Esophagus (tissue), 2 donors: ENCODE data around the gene RER1. TPM values are rescaled to one million over a fixed set of nuclear protein-coding genes. Genes with fewer than 3 reads are reported as not detected.

Experiments used
- H3K27ac ChIP-seq, 2 donors: one replicate each; pipeline ENCODE4 v1.5.1; 2013; ENCODE audit warnings: low read depth in 2 of 2, mild to moderate bottlenecking in 2 of 2, inconsistent platforms in 1 of 2, low read length in 1 of 2, moderate library complexity in 1 of 2
- H3K27me3 ChIP-seq, 2 donors: one replicate each; pipeline ENCODE4 v1.6.1; 2013; ENCODE audit warnings: low read length in 2 of 2, control low read depth in 1 of 2, mild to moderate bottlenecking in 1 of 2; ENCODE audit not compliant: insufficient read depth in 2 of 2, control insufficient read depth in 1 of 2
- H3K36me3 ChIP-seq, 2 donors: one replicate each; pipeline ENCODE4 v1.6.1; 2013; ENCODE audit warnings: low read length in 1 of 2; ENCODE audit not compliant: control insufficient read depth in 2 of 2, insufficient read depth in 2 of 2
- H3K4me1 ChIP-seq, 2 donors: one replicate each; pipeline ENCODE4 v1.6.1; 2013; ENCODE audit warnings: low read length in 1 of 2; ENCODE audit not compliant: control insufficient read depth in 2 of 2, insufficient read depth in 2 of 2
- H3K4me3 ChIP-seq, 2 donors: one replicate each; pipeline ENCODE4 v1.5.1; 2013; ENCODE audit warnings: low read length in 2 of 2, mild to moderate bottlenecking in 2 of 2, low read depth in 1 of 2, moderate library complexity in 1 of 2
- H3K9me3 ChIP-seq, 2 donors: one replicate each; pipeline ENCODE4 v1.6.1; 2013; ENCODE audit warnings: mild to moderate bottlenecking in 2 of 2, low read depth in 1 of 2, low read length in 1 of 2, moderate library complexity in 1 of 2; ENCODE audit not compliant: control insufficient read depth in 2 of 2, insufficient read depth in 1 of 2
- WGBS, 2 donors: extraction: QIAGEN DNeasy Blood & Tissue Kit; methylation state at CpG; one replicate each; pipeline ENCODE4 v1.1.7; 2013; 5-methylcytosine and 5-hydroxymethylcytosine counted together
- polyA plus RNA-seq, 2 donors: library from polyadenylated mRNA; stranded (reverse); fragments of 200-250 nt; gene quantifications; one replicate each; pipeline ENCODE4 v1.2.3, GENCODE V29; 2013
- donor health status: healthy with polysubstance abuse.
- donor health status: Bipolar disorder and iron deficiency.

Gene RER1
- polyA plus RNA-seq, 2 donors: 85.8 to 116 TPM

DNA sequence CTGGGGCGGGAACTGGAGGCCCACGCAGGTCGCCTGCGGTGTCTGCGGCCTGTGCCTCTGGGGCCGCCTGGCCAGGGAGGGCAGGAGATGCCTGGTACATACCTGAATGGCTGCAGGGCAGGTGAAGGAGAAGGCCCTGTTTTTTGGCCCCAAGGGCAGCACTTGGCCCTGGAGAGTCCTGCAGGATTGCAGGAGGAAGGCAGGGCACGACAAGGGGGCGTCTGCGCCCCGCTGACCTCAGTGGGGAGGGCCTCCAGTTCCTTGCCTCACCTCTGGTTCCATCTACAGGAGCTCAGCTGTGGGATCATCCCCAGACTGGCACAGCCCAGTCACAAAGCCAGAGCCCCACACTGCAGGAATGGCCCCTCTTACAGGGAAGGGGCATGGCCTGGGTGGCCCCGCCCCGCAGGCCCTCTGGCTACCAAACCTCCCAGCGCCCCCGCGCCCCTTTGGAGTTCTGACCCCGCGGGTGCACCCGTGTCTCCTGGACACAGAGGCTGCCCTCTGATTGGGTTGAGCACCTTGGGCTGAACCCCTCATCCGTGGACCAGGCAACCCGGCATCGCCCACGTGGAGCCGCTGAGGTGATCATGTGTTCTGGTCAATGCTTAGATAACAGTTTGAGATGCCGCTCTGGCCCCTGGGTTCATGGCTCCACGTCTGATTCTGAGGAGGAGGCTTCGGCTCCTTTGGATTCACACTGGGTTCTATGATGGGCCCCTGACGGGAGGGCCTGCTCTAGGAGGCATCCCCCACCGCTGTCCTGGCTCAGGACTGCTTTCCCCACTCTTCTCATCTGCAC, 22.1 kb downstream of the RER1 start:
- Histone ChIP-seq H3K27me3 (no peaks in the 10 kb centered on the region), H3K4me3 (peak overlapping the region; percentile 90 to 94), H3K9me3 (no peaks in the 10 kb centered on the region), H3K36me3 (peaks cover 0 to 6% of the 10 kb centered on the region in 2 donors), H3K4me1 (peaks cover 9 to 26% of the 10 kb centered on the region in 2 donors), H3K27ac (peak overlapping the region; percentile 87 to 94)
- WGBS, 2 donors: 28 to 35% methylated on average over 27 to 28 of the region's 28 CpGs

GRCh38 chr1:2414297-2414958, 22.8 kb downstream of the RER1 start:
- H3K4me1 ChIP-seq: peaks cover 9 to 26% of the 10 kb centered on the region in 2 donors
- H3K27me3 ChIP-seq: no peaks in the 10 kb centered on the region
- H3K36me3 ChIP-seq: peaks cover 0 to 2% of the 10 kb centered on the region in 2 donors
- peak overlapping the region in 1 of 2 donors; percentile 94 for H3K27ac ChIP-seq
- H3K9me3 ChIP-seq: no peaks in the 10 kb centered on the region
- H3K4me3 ChIP-seq: no peak overlapping the region
- WGBS, 2 donors: 2 to 4% methylated on average over 25 of the region's 25 CpGs

GRCh38 chr1:2415337-2415736, 23.7 kb downstream of the RER1 start:
- Histone ChIP-seq H3K4me3 (no peak overlapping the region), H3K27ac (peak overlapping the region; percentile 78 to 96), H3K36me3 (no peaks in the 10 kb centered on the region), H3K4me1 (peaks cover 9 to 26% of the 10 kb centered on the region in 2 donors), H3K27me3 (no peaks in the 10 kb centered on the region), H3K9me3 (no peaks in the 10 kb centered on the region)
- 58 to 62% methylated on average over 11 of the region's 11 CpGs for WGBS, 2 donors

- Histone ChIP-seq H3K36me3 (no peaks in the 10 kb centered on the region), H3K27me3 (no peaks in the 10 kb centered on the region), H3K27ac (peak overlapping the region; percentile 78 to 96), H3K9me3 (no peaks in the 10 kb centered on the region), H3K4me3 (peak overlapping the region; percentile 37 to 38), H3K4me1 (peaks cover 9 to 26% of the 10 kb centered on the region in 2 donors)
- 26 to 32% methylated on average over 19 of the region's 19 CpGs for WGBS, 2 donors
Observed at GRCh38 chr1:2415801-2416208, 24.2 kb downstream of the RER1 start.

GRCh38 chr1:2416403-2416802, 24.8 kb downstream of the RER1 start:
- H3K4me3 ChIP-seq: peak overlapping the region; percentile 37 to 38
- H3K36me3 ChIP-seq: no peaks in the 10 kb centered on the region
- H3K27me3 ChIP-seq: no peaks in the 10 kb centered on the region
- 12 to 20% methylated on average over 12 of the region's 12 CpGs for WGBS, 2 donors
- no peaks in the 10 kb centered on the region for H3K9me3 ChIP-seq
- H3K27ac ChIP-seq: peak overlapping the region; percentile 78 to 96
- H3K4me1 ChIP-seq: peaks cover 9 to 26% of the 10 kb centered on the region in 2 donors

GRCh38 chr1:2417083-2417832, 25.6 kb downstream of the RER1 start:
- Histone ChIP-seq H3K9me3 (no peaks in the 10 kb centered on the region), H3K4me1 (peaks cover 9 to 26% of the 10 kb centered on the region in 2 donors), H3K27me3 (no peaks in the 10 kb centered on the region), H3K36me3 (no peaks in the 10 kb centered on the region), H3K27ac (peak overlapping the region; percentile 78 to 96), H3K4me3 (peak overlapping the region; percentile 37 to 38)
- WGBS, 2 donors: 67 to 74% methylated on average over 13 of the region's 13 CpGs

DNA sequence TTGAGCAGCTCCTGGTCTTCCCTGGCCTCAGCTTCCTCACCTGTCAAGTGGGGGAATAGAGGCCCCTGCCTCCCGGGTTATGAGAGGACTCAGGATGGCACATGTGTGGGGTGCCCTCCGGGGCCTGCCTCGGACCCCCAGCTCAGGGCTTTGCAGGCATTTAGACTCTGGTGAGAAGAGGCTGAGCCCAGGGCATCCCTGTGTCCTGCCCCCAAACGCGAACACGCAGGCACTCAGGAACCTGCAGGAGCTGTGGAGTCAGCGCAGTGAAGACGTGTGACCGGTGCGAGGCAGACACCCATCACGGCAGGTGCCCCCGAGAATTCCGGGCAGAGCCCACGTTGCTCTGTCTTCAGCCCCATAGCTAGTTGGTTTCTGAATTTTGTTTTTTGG, 26.2 kb downstream of the RER1 start:
- Histone ChIP-seq H3K4me1 (peaks cover 9 to 26% of the 10 kb centered on the region in 2 donors), H3K27ac (no peak overlapping the region), H3K4me3 (no peak overlapping the region), H3K36me3 (no peaks in the 10 kb centered on the region), H3K9me3 (no peaks in the 10 kb centered on the region), H3K27me3 (no peaks in the 10 kb centered on the region)
- WGBS, 2 donors: 74 to 79% methylated on average over 14 of the region's 14 CpGs

DNA sequence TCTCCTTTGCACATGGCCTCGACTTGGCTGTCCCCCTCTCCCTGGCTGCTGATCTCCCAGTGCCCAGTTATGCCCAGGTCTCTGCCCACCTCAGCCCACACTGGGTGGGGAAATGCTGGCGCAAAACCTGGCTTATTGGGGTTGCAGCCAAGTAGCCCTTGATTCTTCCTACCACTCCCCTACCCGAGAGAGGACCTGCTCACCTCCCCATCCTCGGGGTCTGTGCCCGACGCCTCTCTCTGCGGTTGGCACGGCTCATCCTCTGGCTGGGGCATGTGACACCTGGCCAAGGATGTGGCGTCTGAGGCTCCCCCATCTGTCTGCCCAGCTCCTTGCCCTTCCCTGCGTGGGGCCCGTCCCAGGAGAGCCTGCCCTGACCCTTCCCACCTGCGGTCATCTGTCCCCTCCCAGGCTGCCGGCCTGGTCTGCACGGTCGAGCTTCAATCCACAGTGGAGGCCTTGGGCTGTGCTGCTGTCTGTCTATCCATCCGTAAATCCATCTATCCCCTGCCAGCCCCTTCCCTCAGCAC, 27.2 kb downstream of the RER1 start:
- no peaks in the 10 kb centered on the region for H3K36me3 ChIP-seq
- WGBS, 2 donors: 73 to 79% methylated on average over 16 of the region's 16 CpGs

DNA sequence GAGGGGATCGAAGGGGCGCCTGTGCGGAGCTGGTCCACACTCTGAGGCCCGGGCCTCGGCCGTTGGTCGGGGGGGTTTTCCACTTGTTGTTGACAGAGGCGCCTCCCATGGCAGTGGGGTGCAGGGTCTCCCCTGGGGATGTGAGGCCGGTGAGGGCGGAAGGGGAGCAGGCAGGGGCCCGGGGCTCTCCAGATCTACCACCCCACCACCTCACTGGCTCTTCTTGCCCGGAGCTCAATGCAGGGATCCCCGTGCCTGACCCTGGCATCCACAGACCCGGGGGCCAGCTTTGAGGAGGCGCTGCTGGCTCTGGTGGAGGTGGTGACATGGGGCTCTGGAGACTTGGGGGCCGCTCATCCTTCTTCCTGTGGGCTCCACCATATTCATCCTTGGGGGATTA, 27.8 kb downstream of the RER1 start:
- H3K27ac ChIP-seq: no peak overlapping the region
- peaks cover 0 to 5% of the 10 kb centered on the region in 2 donors for H3K9me3 ChIP-seq
- peaks cover 7 to 15% of the 10 kb centered on the region in 2 donors for H3K4me1 ChIP-seq
- H3K27me3 ChIP-seq: no peaks in the 10 kb centered on the region
- WGBS, 2 donors: 74 to 84% methylated on average over 16 of the region's 16 CpGs
- H3K36me3 ChIP-seq: no peaks in the 10 kb centered on the region
- no peak overlapping the region for H3K4me3 ChIP-seq

More for the DNA sequence above, 27.2 kb downstream of the RER1 start:
- H3K9me3 ChIP-seq: peaks cover 0 to 5% of the 10 kb centered on the region in 2 donors
- H3K4me3 ChIP-seq: no peak overlapping the region
- no peak overlapping the region for H3K27ac ChIP-seq
- no peaks in the 10 kb centered on the region for H3K27me3 ChIP-seq
- peaks cover 9 to 18% of the 10 kb centered on the region in 2 donors for H3K4me1 ChIP-seq
